Stimulated activated naive CD8-positive, alpha-beta T cell treated with anti-CD3 and anti-CD28 coated beads, Interleukin-15, Interleukin-2, amounts not matched to agents 100 ng/mL and 50 ng/mL, for 24 hours (primary cell): ENCODE data around the gene ASIC5.
"Not testable (repeated sequence)": the region's sequence is repeated elsewhere in the genome, so short reads cannot be mapped to it uniquely, and the experiment has no call there.

Experiments
- H3K27ac Mint-ChIP-seq: one replicate; pipeline ENCODE4 v1.8.0; 2021; ENCODE audit warnings: mild to moderate bottlenecking, mixed read lengths
- H3K27me3 Mint-ChIP-seq: one replicate; pipeline ENCODE4 v1.8.0; 2021; ENCODE audit warnings: mixed read lengths
- H3K36me3 Mint-ChIP-seq: one replicate; pipeline ENCODE4 v1.8.0; 2021; ENCODE audit warnings: low read depth, mixed read lengths
- H3K4me1 Mint-ChIP-seq: one replicate; pipeline ENCODE4 v1.8.0; 2021; ENCODE audit warnings: low read depth, mixed read lengths
- H3K4me3 Mint-ChIP-seq: one replicate; pipeline ENCODE4 v1.8.0; 2021; ENCODE audit warnings: mild to moderate bottlenecking, mixed read lengths
- H3K9me3 Mint-ChIP-seq: one replicate; pipeline ENCODE4 v1.8.0; 2021; ENCODE audit warnings: mixed read lengths

Gene ASIC5

GRCh38 chr4:155799794-155800123 lies 66.3 kb downstream of the ASIC5 start:
- H3K27ac Mint-ChIP-seq: no peak overlapping the region
- no peaks in the 10 kb centered on the region for H3K36me3 Mint-ChIP-seq
- no peak overlapping the region for H3K4me3 Mint-ChIP-seq
- no peaks in the 10 kb centered on the region for H3K27me3 Mint-ChIP-seq
- no peaks in the 10 kb centered on the region for H3K4me1 Mint-ChIP-seq
- no peaks in the 10 kb centered on the region for H3K9me3 Mint-ChIP-seq

GRCh38 chr4:155799116-155799793 lies 66.8 kb downstream of the ASIC5 start:
- H3K27me3 Mint-ChIP-seq: no peaks in the 10 kb centered on the region
- H3K9me3 Mint-ChIP-seq: no peaks in the 10 kb centered on the region
- H3K4me3 Mint-ChIP-seq: no peak overlapping the region
- H3K4me1 Mint-ChIP-seq: no peaks in the 10 kb centered on the region
- no peaks in the 10 kb centered on the region for H3K36me3 Mint-ChIP-seq
- H3K27ac Mint-ChIP-seq: no peak overlapping the region

- H3K4me3 Mint-ChIP-seq, H3K27me3 Mint-ChIP-seq, H3K27ac Mint-ChIP-seq, H3K4me1 Mint-ChIP-seq, H3K36me3 Mint-ChIP-seq, H3K9me3 Mint-ChIP-seq: not testable (repeated sequence)
Observed at GRCh38 chr4:155797581-155797980, 68.5 kb downstream of the ASIC5 start.

GRCh38 chr4:155795991-155796390 lies 70.1 kb downstream of the ASIC5 start:
- Mint-ChIP-seq H3K9me3 (no peaks in the 10 kb centered on the region), H3K27me3 (no peaks in the 10 kb centered on the region), H3K27ac (no peak overlapping the region)

GRCh38 chr4:155794589-155795236 lies 71.4 kb downstream of the ASIC5 start:
- H3K27ac Mint-ChIP-seq: no peak overlapping the region
- no peaks in the 10 kb centered on the region for H3K36me3 Mint-ChIP-seq
- H3K27me3 Mint-ChIP-seq: no peaks in the 10 kb centered on the region
- no peaks in the 10 kb centered on the region for H3K9me3 Mint-ChIP-seq
- no peak overlapping the region for H3K4me3 Mint-ChIP-seq
- H3K4me1 Mint-ChIP-seq: no peaks in the 10 kb centered on the region

More at GRCh38 chr4:155795991-155796390, 70.1 kb downstream of the ASIC5 start:
- no peaks in the 10 kb centered on the region for H3K36me3 Mint-ChIP-seq
- no peak overlapping the region for H3K4me3 Mint-ChIP-seq
- H3K4me1 Mint-ChIP-seq: no peaks in the 10 kb centered on the region

GRCh38 chr4:155789982-155790381 lies 76.1 kb downstream of the ASIC5 start:
- H3K27me3 Mint-ChIP-seq: no peaks in the 10 kb centered on the region
- no peak overlapping the region for H3K4me3 Mint-ChIP-seq

GRCh38 chr4:155789391-155789790 lies 76.7 kb downstream of the ASIC5 start:
- Mint-ChIP-seq H3K36me3 (no peaks in the 10 kb centered on the region), H3K27ac (no peak overlapping the region), H3K9me3 (no peaks in the 10 kb centered on the region), H3K4me3 (no peak overlapping the region), H3K27me3 (no peaks in the 10 kb centered on the region), H3K4me1 (no peaks in the 10 kb centered on the region)

More at GRCh38 chr4:155789982-155790381, 76.1 kb downstream of the ASIC5 start:
- Mint-ChIP-seq H3K9me3 (no peaks in the 10 kb centered on the region), H3K27ac (no peak overlapping the region), H3K36me3 (no peaks in the 10 kb centered on the region), H3K4me1 (no peaks in the 10 kb centered on the region)

GRCh38 chr4:155787113-155787710 lies 78.9 kb downstream of the ASIC5 start:
- H3K27me3 Mint-ChIP-seq: peaks cover 4% of the 10 kb centered on the region
- H3K36me3 Mint-ChIP-seq: no peaks in the 10 kb centered on the region
- no peaks in the 10 kb centered on the region for H3K9me3 Mint-ChIP-seq
- no peak overlapping the region for H3K4me3 Mint-ChIP-seq
- H3K4me1 Mint-ChIP-seq: no peaks in the 10 kb centered on the region
- H3K27ac Mint-ChIP-seq: no peak overlapping the region

- H3K27ac Mint-ChIP-seq: no peak overlapping the region
- H3K4me1 Mint-ChIP-seq: no peaks in the 10 kb centered on the region
- peaks cover 4% of the 10 kb centered on the region for H3K27me3 Mint-ChIP-seq
- H3K36me3 Mint-ChIP-seq: no peaks in the 10 kb centered on the region
- H3K4me3 Mint-ChIP-seq: no peak overlapping the region
- H3K9me3 Mint-ChIP-seq: no peaks in the 10 kb centered on the region
Observed at GRCh38 chr4:155785828-155786227, 80.2 kb downstream of the ASIC5 start.

- Mint-ChIP-seq H3K9me3 (no peaks in the 10 kb centered on the region), H3K4me3 (no peak overlapping the region), H3K27ac (no peak overlapping the region), H3K36me3 (no peaks in the 10 kb centered on the region), H3K4me1 (no peaks in the 10 kb centered on the region), H3K27me3 (peaks cover 10% of the 10 kb centered on the region)
Observed at GRCh38 chr4:155784637-155785036, 81.4 kb downstream of the ASIC5 start.

GRCh38 chr4:155781249-155781831 lies 84.7 kb downstream of the ASIC5 start:
- Mint-ChIP-seq H3K36me3 (no peaks in the 10 kb centered on the region), H3K27ac (no peak overlapping the region), H3K27me3 (peaks cover 10% of the 10 kb centered on the region), H3K4me1 (no peaks in the 10 kb centered on the region), H3K4me3 (no peak overlapping the region), H3K9me3 (no peaks in the 10 kb centered on the region)

- no peaks in the 10 kb centered on the region for H3K9me3 Mint-ChIP-seq
Observed at GRCh38 chr4:155780775-155781174, 85.3 kb downstream of the ASIC5 start.

More at GRCh38 chr4:155780775-155781174, 85.3 kb downstream of the ASIC5 start:
- Mint-ChIP-seq H3K27ac (no peak overlapping the region), H3K4me3 (no peak overlapping the region), H3K27me3 (peaks cover 10% of the 10 kb centered on the region), H3K36me3 (no peaks in the 10 kb centered on the region), H3K4me1 (no peaks in the 10 kb centered on the region)
